HepG2 (cell line): ENCODE measurements around the gene ARHGAP15. TPM values are rescaled to one million over a fixed set of nuclear protein-coding genes. Genes with fewer than 3 reads are reported as not detected.

ENCODE experiments used
- ATAC-seq: fragments of 200-7000 bp; cut with Tn5 transposase; 3 replicates; pipeline ENCODE4 v1.9.1; 2020; ENCODE audit warnings: mild to moderate bottlenecking, moderate library complexity
- BruUV-seq: library from RNA; stranded (reverse); fragments of 400-500 nt; replicated peaks from 2 replicates; lab custom pipeline; 2021; lab: Mats Ljungman, UMichigan
- CTCF ChIA-PET: fragments of 300-600 bp; formaldehyde crosslinking; extraction: SDS; loops from one replicate; lab custom pipeline; 2021; ENCODE audit warnings: low total read pairs, inconsistent platforms, low intra/inter-chr PET ratio; lab: Yijun Ruan, JAX
- POLR2A ChIA-PET: fragments of 350-600 bp; sonication (Branson Sonifier 250); formaldehyde crosslinking; loops from one replicate; lab custom pipeline; 2020; ENCODE audit warnings: antibody characterized with exemption, inconsistent platforms; lab: Yijun Ruan, JAX
- DNase-seq: peaks from one replicate; pipeline ENCODE4 v3.0.0-alpha.2; 2015; ENCODE audit warnings: low spot score
- FAIRE-seq: peaks from 3 replicates; lab custom pipeline; 2011; peaks lifted over from hg19 to GRCh38; lab: Jason Lieb, UNC
- H2AFZ ChIP-seq: one replicate; pipeline ENCODE4 v1.6.1; 2011; ENCODE audit warnings: low read length, inconsistent platforms
- H3K27ac ChIP-seq: fragments of 300-600 bp; 3 replicates; pipeline ENCODE4 v1.8.0; 2011; ENCODE audit warnings: mixed run types, mild to moderate bottlenecking, mixed read lengths, low read length, inconsistent platforms; ENCODE audit not compliant: insufficient read depth; ENCODE audit errors: extremely low read length
- H3K27me3 ChIP-seq, 2 experiments: fragments of 200-600 bp in 1 of 2; 2 replicates in 1 of 2; 3 replicates in 1 of 2; pipeline versions ENCODE4 v1.6.0 to v1.8.0; 2011; ENCODE audit warnings: low read length in 2 of 2, mild to moderate bottlenecking in 2 of 2, moderate library complexity in 2 of 2, inconsistent platforms in 1 of 2; ENCODE audit not compliant: insufficient read depth in 2 of 2, control insufficient read depth in 1 of 2
- H3K36me3 ChIP-seq, 2 experiments: fragments of 200-600 bp in 1 of 2; replicated peaks in 1 of 2; 2 replicates in 1 of 2; 3 replicates in 1 of 2; pipeline versions ENCODE4 v1.5.1 to v1.8.0; 2011; ENCODE audit warnings: low read length in 2 of 2, inconsistent platforms in 1 of 2; ENCODE audit not compliant: insufficient read depth in 2 of 2, control insufficient read depth in 1 of 2
- H3K4me1 ChIP-seq: 2 replicates; pipeline ENCODE4 v1.5.1; 2012; ENCODE audit warnings: low read length, inconsistent platforms; ENCODE audit not compliant: insufficient read depth
- H3K4me2 ChIP-seq: 2 replicates; pipeline ENCODE4 v1.6.0; 2011; ENCODE audit warnings: low read depth, low read length, inconsistent platforms
- H3K4me3 ChIP-seq, 3 experiments: fragments of 200-600 bp in 1 of 3; sonication (generic), shearing (Covaris generic) in 1 of 3; replicated peaks in 1 of 3; 2 replicates each; pipeline ENCODE4 v1.5.1; 2011 to 2016; ENCODE audit warnings: low read length in 3 of 3, inconsistent platforms in 2 of 3, low read depth in 2 of 3, mild to moderate bottlenecking in 2 of 3, control low read depth in 1 of 3, mixed read lengths in 1 of 3; ENCODE audit not compliant: insufficient read depth in 1 of 3
- H3K79me2 ChIP-seq: one replicate; pipeline ENCODE4 v1.6.1; 2011; ENCODE audit warnings: low read length, inconsistent platforms; ENCODE audit not compliant: insufficient read depth
- H3K9ac ChIP-seq: 2 replicates; pipeline ENCODE4 v1.6.0; 2011; ENCODE audit warnings: mild to moderate bottlenecking, low read depth, low read length, inconsistent platforms; ENCODE audit not compliant: insufficient read depth
- H3K9me3 ChIP-seq: 2 replicates; pipeline ENCODE4 v1.5.1; 2012; ENCODE audit warnings: mild to moderate bottlenecking, low read length
- H4K20me1 ChIP-seq: 2 replicates; pipeline ENCODE4 v1.6.0; 2011; ENCODE audit warnings: inconsistent platforms, mild to moderate bottlenecking, low read length, moderate library complexity; ENCODE audit not compliant: insufficient read depth
- CCAR2 ChIP-seq: fragments of 200-400 bp; formaldehyde crosslinking; optimal IDR thresholded peaks from 2 replicates; pipeline ENCODE3; 2018; ENCODE audit warnings: low read depth, mild to moderate bottlenecking, low read length, moderate library complexity
- FOXJ3 ChIP-seq: sonication (generic); formaldehyde crosslinking; IDR thresholded peaks from 2 replicates; pipeline ENCODE4 v1.4.0; 2020; ENCODE audit warnings: missing genetic modification reagents, mild to moderate bottlenecking, borderline replicate concordance
- HNF4A ChIP-seq: sonication (generic); formaldehyde crosslinking; IDR thresholded peaks from 2 replicates; pipeline ENCODE4 v1.4.0; 2020; ENCODE audit warnings: missing genetic modification reagents
- KDM1A ChIP-seq: IDR thresholded peaks from 2 replicates; pipeline ENCODE4 v1.6.1; 2016; ENCODE audit warnings: missing compliant biosample characterization
- MED1 ChIP-seq: sonication (generic); formaldehyde crosslinking; IDR thresholded peaks from 2 replicates; pipeline ENCODE4 v1.4.0; 2020; ENCODE audit warnings: missing genetic modification reagents
- MED13 ChIP-seq: sonication (generic); formaldehyde crosslinking; IDR thresholded peaks from 2 replicates; pipeline ENCODE4 v1.5.0; 2020; ENCODE audit warnings: missing genetic modification reagents
- NAIF1 ChIP-seq: sonication (generic); formaldehyde crosslinking; IDR thresholded peaks from 2 replicates; pipeline ENCODE4 v1.5.0; 2020; ENCODE audit warnings: mild to moderate bottlenecking, missing genetic modification reagents, borderline replicate concordance
- NPAS2 ChIP-seq: sonication (generic); formaldehyde crosslinking; IDR thresholded peaks from 2 replicates; pipeline ENCODE4 v1.8.0; 2022; ENCODE audit warnings: mild to moderate bottlenecking, missing genetic modification reagents, borderline replicate concordance
- TRIM24 ChIP-seq: sonication (generic); formaldehyde crosslinking; IDR thresholded peaks from 2 replicates; pipeline ENCODE4 v1.8.0; 2022; ENCODE audit warnings: mild to moderate bottlenecking, missing genetic modification reagents
- ZFX ChIP-seq: sonication (generic); formaldehyde crosslinking; IDR thresholded peaks from 2 replicates; pipeline ENCODE4 v1.4.0; 2020; ENCODE audit warnings: mild to moderate bottlenecking, low read depth, missing genetic modification reagents, moderate library complexity
- ZMYM2 ChIP-seq: sonication (generic); formaldehyde crosslinking; IDR thresholded peaks from 2 replicates; pipeline ENCODE4 v1.8.0; 2022; ENCODE audit warnings: mild to moderate bottlenecking, missing genetic modification reagents
- ZNF20 ChIP-seq: sonication (generic); formaldehyde crosslinking; IDR thresholded peaks from 2 replicates; pipeline ENCODE4 v1.4.0; 2020; ENCODE audit warnings: mild to moderate bottlenecking, moderate library complexity, missing genetic modification reagents
- ZNF30 ChIP-seq: sonication (generic); formaldehyde crosslinking; IDR thresholded peaks from 2 replicates; pipeline ENCODE4 v1.5.0; 2020; ENCODE audit warnings: mild to moderate bottlenecking, missing genetic modification reagents
- ZNF33A ChIP-seq: sonication (generic); formaldehyde crosslinking; IDR thresholded peaks from 2 replicates; pipeline ENCODE4 v1.5.1; 2020; ENCODE audit warnings: missing genetic modification reagents, mild to moderate bottlenecking, moderate library complexity, borderline replicate concordance
- ZNF530 ChIP-seq: sonication (generic); formaldehyde crosslinking; IDR thresholded peaks from 2 replicates; pipeline ENCODE4 v1.5.0; 2020; ENCODE audit warnings: low read depth, mild to moderate bottlenecking, missing genetic modification reagents
- WGBS: methylation state at CpG from one replicate; pipeline ENCODE4 v1.1.6; 2017; ENCODE audit warnings: low lambda C conversion rate; 5-methylcytosine and 5-hydroxymethylcytosine counted together
- in situ Hi-C: cut with HindIII; loops from 2 replicates; pipeline ENCODE4 v1.10.0; 2017; ENCODE audit warnings: low pct_unique_long_range_greater_than_20kb; ENCODE audit not compliant: extremely low pct_ligation_motif_present
- intact Hi-C: fragments of 100-400 bp; cut with micrococcal nuclease; formaldehyde crosslinking; loops from one replicate; pipeline ENCODE4 v1.10.0; 2022; ENCODE audit not compliant: unreplicated experiment
- polyA plus RNA-seq, 8 experiments: library from polyadenylated mRNA; depleted of rRNA in 3 of 8; stranded (reverse) in 7 of 8; unstranded in 1 of 8; fragments of >200 nt; fragmentation: Illumina TruSeq in 4 of 8; extraction: Trizol in 4 of 8; gene quantifications; 2 replicates each; pipeline versions ENCODE4 v1.2.1 to v1.2.3, GENCODE V29; 2011 to 2016; ENCODE audit warnings: low read depth in 4 of 8, missing spikeins in 1 of 8, mixed read lengths in 1 of 8; ENCODE audit not compliant: insufficient read depth in 1 of 8
- total RNA-seq, 5 experiments: library from RNA; depleted of rRNA; stranded (reverse); fragments of >200 nt; fragmentation: Illumina TruSeq; extraction: Trizol; gene quantifications; 2 replicates each; pipeline ENCODE4 v1.2.3, GENCODE V29; 2016; ENCODE audit warnings: low read depth in 1 of 5
- TF ChIP-seq, protein P1 (sequence below): sonication (generic); formaldehyde crosslinking; IDR thresholded peaks from 2 replicates; pipeline ENCODE4 v1.4.0; 2020; ENCODE audit warnings: low read depth, missing genetic modification reagents
- TF ChIP-seq, protein P2 (sequence below): sonication (generic); formaldehyde crosslinking; IDR thresholded peaks from 2 replicates; pipeline ENCODE4 v1.5.0; 2020; ENCODE audit warnings: missing genetic modification reagents
- TF ChIP-seq, protein P3 (sequence below): sonication (generic); formaldehyde crosslinking; IDR thresholded peaks from 2 replicates; pipeline ENCODE4 v1.4.0; 2020; ENCODE audit warnings: missing genetic modification reagents

Gene ARHGAP15
- total and polyA plus RNA-seq, 2 of the 13 experiments (the other 11 are each of a cell fraction or from before 2014, with no cell fraction given) = 0.04 TPM; not detected in 1

DNA sequence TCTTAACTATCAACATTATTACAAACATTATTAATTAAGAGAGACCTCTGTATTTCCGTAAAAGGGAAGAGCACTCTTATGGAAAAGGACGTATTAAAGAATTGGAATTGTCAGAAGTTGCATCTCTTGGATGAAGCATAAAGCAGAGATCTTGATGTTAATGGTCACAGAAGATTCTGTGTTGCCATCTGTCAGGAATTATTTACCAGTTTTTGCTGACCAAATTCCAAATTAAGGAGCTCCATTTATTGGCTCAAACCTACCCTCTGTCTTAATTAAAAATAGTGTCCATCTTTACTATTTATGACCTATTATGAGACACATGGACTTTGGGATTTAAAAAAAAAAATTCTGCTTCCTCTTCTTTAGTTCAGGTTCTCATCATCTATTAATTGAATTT lies 232.1 kb downstream of the ARHGAP15 start:
- no peaks in the 10 kb centered on the region for H3K27me3 ChIP-seq
- H3K79me2 ChIP-seq = no peaks in the 10 kb centered on the region
- no peaks in the 10 kb centered on the region for H3K4me1 ChIP-seq
- no peaks in the 10 kb centered on the region for H3K9me3 ChIP-seq
- ChIA-PET POLR2A (no interaction called here), CTCF (no interaction called here)
- DNase-seq (no peak), ATAC-seq (no peak), FAIRE-seq (no peak)
- no peak overlapping the region for H3K27ac ChIP-seq
- intact Hi-C loops = no loop called here
- H2AFZ ChIP-seq = no peak overlapping the region
- H3K9ac ChIP-seq = no peak overlapping the region
- H4K20me1 ChIP-seq = no peaks in the 10 kb centered on the region
- TF ChIP-seq MED1 (no peak), KDM1A (no peak), MED13 (no peak), ZFX (CRISPR knock-in tag) (no peak), ZNF33A (CRISPR knock-in tag) (no peak), HNF4A (CRISPR knock-in tag) (no peak), ZMYM2 (no peak), ZNF30 (no peak), FOXJ3 (no peak), ZNF530 (no peak), ZNF20 (CRISPR knock-in tag) (no peak), NPAS2 (no peak), NAIF1 (CRISPR knock-in tag) (no peak), TRIM24 (CRISPR knock-in tag) (no peak), CCAR2 (no peak)
- TF ChIP-seq, protein P1, sequence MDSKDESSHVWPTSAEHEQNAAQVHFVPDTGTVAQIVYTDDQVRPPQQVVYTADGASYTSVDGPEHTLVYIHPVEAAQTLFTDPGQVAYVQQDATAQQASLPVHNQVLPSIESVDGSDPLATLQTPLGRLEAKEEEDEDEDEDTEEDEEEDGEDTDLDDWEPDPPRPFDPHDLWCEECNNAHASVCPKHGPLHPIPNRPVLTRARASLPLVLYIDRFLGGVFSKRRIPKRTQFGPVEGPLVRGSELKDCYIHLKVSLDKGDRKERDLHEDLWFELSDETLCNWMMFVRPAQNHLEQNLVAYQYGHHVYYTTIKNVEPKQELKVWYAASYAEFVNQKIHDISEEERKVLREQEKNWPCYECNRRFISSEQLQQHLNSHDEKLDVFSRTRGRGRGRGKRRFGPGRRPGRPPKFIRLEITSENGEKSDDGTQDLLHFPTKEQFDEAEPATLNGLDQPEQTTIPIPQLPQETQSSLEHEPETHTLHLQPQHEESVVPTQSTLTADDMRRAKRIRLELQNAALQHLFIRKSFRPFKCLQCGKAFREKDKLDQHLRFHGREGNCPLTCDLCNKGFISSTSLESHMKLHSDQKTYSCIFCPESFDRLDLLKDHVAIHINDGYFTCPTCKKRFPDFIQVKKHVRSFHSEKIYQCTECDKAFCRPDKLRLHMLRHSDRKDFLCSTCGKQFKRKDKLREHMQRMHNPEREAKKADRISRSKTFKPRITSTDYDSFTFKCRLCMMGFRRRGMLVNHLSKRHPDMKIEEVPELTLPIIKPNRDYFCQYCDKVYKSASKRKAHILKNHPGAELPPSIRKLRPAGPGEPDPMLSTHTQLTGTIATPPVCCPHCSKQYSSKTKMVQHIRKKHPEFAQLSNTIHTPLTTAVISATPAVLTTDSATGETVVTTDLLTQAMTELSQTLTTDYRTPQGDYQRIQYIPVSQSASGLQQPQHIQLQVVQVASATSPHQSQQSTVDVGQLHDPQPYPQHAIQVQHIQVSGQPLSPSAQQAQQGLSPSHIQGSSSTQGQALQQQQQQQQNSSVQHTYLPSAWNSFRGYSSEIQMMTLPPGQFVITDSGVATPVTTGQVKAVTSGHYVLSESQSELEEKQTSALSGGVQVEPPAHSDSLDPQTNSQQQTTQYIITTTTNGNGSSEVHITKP (CRISPR knock-in tag) = no peak
- TF ChIP-seq, protein P2, sequence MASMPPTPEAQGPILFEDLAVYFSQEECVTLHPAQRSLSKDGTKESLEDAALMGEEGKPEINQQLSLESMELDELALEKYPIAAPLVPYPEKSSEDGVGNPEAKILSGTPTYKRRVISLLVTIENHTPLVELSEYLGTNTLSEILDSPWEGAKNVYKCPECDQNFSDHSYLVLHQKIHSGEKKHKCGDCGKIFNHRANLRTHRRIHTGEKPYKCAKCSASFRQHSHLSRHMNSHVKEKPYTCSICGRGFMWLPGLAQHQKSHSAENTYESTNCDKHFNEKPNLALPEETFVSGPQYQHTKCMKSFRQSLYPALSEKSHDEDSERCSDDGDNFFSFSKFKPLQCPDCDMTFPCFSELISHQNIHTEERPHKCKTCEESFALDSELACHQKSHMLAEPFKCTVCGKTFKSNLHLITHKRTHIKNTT (CRISPR knock-in tag) = no peak
- TF ChIP-seq, protein P3, sequence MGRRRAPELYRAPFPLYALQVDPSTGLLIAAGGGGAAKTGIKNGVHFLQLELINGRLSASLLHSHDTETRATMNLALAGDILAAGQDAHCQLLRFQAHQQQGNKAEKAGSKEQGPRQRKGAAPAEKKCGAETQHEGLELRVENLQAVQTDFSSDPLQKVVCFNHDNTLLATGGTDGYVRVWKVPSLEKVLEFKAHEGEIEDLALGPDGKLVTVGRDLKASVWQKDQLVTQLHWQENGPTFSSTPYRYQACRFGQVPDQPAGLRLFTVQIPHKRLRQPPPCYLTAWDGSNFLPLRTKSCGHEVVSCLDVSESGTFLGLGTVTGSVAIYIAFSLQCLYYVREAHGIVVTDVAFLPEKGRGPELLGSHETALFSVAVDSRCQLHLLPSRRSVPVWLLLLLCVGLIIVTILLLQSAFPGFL = no peak
- H3K4me2 ChIP-seq = no peak overlapping the region
- in situ Hi-C loops = no loop called here
- no peak overlapping the region for H3K4me3 ChIP-seq
- WGBS = 10% methylated on average over 2 of the region's 2 CpGs
- no peaks in the 10 kb centered on the region for H3K36me3 ChIP-seq
- BruUV-seq = no TSS peak
